Calu3 (cell line): ENCODE data around the gene CES2. TPM values are rescaled to one million over a fixed set of nuclear protein-coding genes. Genes with fewer than 3 reads are reported as not detected.

Experiments
- BruUV-seq: library from RNA; stranded (reverse); fragments of 400-500 nt; replicated peaks from 2 replicates; lab custom pipeline; 2021; lab: Mats Ljungman, UMichigan
- CTCF ChIA-PET: fragments of 300-600 bp; sonication (Branson Sonifier 250); formaldehyde crosslinking; loops from one replicate; lab custom pipeline; 2022; ENCODE audit warnings: antibody characterized with exemption; lab: Charles Lee
- DNase-seq: peaks from one replicate; pipeline ENCODE4 v3.0.0; 2022
- H3K27ac Mint-ChIP-seq: one replicate; pipeline ENCODE4 v1.8.0; 2022; ENCODE audit warnings: mixed read lengths; ENCODE audit not compliant: unreplicated experiment
- H3K27me3 Mint-ChIP-seq: one replicate; pipeline ENCODE4 v1.8.0; 2022; ENCODE audit warnings: mixed read lengths; ENCODE audit not compliant: unreplicated experiment
- H3K36me3 Mint-ChIP-seq: one replicate; pipeline ENCODE4 v1.8.0; 2022; ENCODE audit warnings: mild to moderate bottlenecking, moderate library complexity, mixed read lengths; ENCODE audit not compliant: insufficient read depth, unreplicated experiment
- H3K4me1 Mint-ChIP-seq: one replicate; pipeline ENCODE4 v1.8.0; 2022; ENCODE audit warnings: mild to moderate bottlenecking, low read depth, mixed read lengths; ENCODE audit not compliant: unreplicated experiment
- H3K4me3 Mint-ChIP-seq: one replicate; pipeline ENCODE4 v1.8.0; 2022; ENCODE audit warnings: mild to moderate bottlenecking, low read depth, moderate library complexity, mixed read lengths; ENCODE audit not compliant: unreplicated experiment
- H3K9me3 Mint-ChIP-seq: one replicate; pipeline ENCODE4 v1.8.0; 2022; ENCODE audit warnings: low read depth, mixed read lengths; ENCODE audit not compliant: unreplicated experiment
- intact Hi-C: fragments of 100-400 bp; cut with micrococcal nuclease; formaldehyde crosslinking; loops from one replicate; pipeline ENCODE4 v1.10.0; 2022; ENCODE audit not compliant: unreplicated experiment
- total RNA-seq: library from RNA; stranded (reverse); gene quantifications from 2 replicates; pipeline ENCODE4 v1.2.3, GENCODE V29; 2022
- TF ChIP-seq, protein P1 (sequence below): fragments of 200-600 bp; IDR thresholded peaks from one replicate; pipeline ENCODE4 v1.8.0; 2022; ENCODE audit warnings: antibody characterized with exemption; ENCODE audit not compliant: unreplicated experiment

CES2 gene
- total RNA-seq, 1 experiment from 2014 or later: 61.1 TPM

DNA sequence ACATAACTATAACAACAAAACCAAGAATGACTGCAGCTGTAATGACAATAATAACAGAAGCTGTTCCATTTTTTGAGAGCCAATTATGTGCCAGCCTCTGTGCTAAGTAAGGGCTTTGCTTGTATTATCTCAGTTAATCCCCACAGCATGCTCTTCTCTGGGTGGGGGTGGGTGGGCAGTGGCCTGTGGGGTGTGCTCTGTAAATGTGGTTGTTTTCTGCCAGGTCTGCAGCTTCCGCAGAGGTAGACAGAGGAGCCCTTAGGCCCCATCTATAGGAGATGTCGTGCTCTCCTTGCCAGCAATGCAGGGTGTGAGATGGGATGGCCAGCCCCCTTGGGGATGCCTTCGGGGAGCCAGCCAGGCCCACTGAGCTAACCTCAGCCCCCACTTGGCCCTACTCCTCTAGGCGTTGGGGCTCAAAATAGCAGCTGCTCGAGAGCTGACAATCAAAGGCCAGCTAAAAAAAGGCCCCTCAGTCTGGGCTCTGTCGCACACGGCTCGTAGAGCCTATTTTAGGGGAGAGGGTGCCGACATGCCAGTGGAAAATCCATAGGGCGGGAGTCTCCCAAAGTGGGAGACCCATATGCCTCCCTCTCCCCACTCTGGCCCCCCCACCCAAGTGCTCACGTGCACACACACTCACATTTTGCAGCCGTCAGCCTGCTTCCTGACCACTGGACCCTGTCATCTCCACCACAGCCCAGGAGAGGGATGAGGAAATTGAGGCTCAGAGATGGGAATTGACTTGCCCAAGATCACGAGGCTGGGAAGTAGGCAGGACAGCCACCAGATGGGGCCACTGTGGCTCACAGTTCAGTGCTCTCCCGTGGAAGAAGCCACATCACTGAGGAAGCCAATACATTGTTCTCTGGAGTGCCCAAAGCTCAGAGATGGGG is 32.4 kb upstream of the CES2 start:
- CTCF ChIA-PET: interaction anchor here (0.6 to 0.8 kb wide), 3 partner anchors 27 to 529 kb away, joined by 3 to 5 read pairs (median 4); no protein-coding TSS in a partner anchor
- Mint-ChIP-seq H3K27ac (no peak overlapping the region), H3K27me3 (peaks cover 21% of the 10 kb centered on the region), H3K4me1 (peaks cover 31% of the 10 kb centered on the region), H3K36me3 (no peaks in the 10 kb centered on the region), H3K9me3 (no peaks in the 10 kb centered on the region), H3K4me3 (no peak overlapping the region)
- intact Hi-C loops: no loop called here
- TF ChIP-seq, protein P1, sequence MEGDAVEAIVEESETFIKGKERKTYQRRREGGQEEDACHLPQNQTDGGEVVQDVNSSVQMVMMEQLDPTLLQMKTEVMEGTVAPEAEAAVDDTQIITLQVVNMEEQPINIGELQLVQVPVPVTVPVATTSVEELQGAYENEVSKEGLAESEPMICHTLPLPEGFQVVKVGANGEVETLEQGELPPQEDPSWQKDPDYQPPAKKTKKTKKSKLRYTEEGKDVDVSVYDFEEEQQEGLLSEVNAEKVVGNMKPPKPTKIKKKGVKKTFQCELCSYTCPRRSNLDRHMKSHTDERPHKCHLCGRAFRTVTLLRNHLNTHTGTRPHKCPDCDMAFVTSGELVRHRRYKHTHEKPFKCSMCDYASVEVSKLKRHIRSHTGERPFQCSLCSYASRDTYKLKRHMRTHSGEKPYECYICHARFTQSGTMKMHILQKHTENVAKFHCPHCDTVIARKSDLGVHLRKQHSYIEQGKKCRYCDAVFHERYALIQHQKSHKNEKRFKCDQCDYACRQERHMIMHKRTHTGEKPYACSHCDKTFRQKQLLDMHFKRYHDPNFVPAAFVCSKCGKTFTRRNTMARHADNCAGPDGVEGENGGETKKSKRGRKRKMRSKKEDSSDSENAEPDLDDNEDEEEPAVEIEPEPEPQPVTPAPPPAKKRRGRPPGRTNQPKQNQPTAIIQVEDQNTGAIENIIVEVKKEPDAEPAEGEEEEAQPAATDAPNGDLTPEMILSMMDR: no peak
- no TSS peak for BruUV-seq
- DNase-seq: no peak

DNA sequence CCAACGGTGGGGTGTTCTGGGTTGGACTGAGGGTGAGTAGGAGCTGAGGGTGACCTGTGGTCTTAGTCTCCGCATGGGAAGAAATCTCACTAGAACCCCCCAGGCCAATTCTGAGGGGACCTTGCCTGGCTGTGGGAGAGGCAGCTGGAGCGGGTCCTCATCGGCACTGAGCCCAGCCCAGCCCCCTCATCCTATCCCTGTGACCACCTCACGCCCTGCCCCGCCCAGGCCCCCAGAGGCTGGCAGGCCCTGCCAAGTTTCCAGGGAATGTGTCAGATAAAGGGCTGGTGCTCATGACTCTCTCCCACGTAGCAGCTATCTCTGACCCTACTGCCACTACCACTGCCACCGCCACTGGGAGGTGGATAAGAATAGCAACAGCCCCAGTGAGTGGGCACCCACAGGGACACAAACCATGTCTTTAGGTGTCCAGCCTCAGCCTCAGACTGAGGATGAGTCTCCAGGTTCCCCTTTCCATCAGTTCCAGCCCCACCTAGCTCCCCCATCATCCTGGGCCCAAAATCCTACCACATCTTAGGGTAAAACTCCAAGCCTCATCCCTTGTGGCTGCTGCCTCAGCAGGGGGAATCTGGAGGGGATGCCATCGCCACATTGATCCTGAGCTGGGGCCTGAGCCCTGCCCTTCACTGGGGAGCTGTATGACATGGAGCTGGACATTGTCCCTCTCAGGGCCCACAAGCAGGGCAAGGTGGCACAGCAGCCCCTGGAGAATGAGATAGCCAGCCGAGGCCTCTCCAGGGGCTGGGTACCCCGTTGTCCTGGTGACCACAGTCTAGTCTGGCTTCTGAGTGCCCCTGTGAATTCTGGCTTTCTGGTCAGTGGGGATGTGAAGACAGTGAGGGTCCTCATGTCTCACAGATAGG is 31.5 kb upstream of the CES2 start:
- peaks cover 30% of the 10 kb centered on the region for H3K27me3 Mint-ChIP-seq
- no peak overlapping the region for H3K27ac Mint-ChIP-seq
- peaks cover 31% of the 10 kb centered on the region for H3K4me1 Mint-ChIP-seq
- CTCF ChIA-PET: no interaction called here
- H3K4me3 Mint-ChIP-seq: no peak overlapping the region
- intact Hi-C loops: no loop called here
- no peak for DNase-seq
- H3K36me3 Mint-ChIP-seq: no peaks in the 10 kb centered on the region
- TF ChIP-seq, protein P1: no peak
- H3K9me3 Mint-ChIP-seq: no peaks in the 10 kb centered on the region
- BruUV-seq: no TSS peak

DNA sequence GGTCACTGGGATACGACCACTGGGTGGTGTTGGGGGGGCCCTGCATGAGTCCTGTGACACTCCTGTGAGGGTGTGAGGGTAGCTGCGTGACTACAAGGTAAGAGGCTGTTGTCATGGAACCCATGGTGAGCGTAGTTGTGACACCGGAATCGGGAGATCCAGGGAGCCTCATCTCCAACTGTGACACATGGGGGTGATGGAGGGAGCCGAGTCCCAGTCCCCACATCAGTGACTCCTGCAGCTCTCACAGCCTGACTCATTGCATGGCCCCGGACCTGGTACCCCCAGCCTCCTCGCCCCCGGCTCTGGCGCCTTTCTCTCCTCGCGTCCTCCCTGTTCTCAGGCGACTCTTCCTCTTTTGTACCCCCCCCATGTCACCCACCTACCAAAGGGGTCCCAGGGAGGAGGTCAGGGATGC is 30.9 kb upstream of the CES2 start:
- intact Hi-C loops: no loop called here
- DNase-seq: no peak
- TF ChIP-seq, protein P1: no peak
- Mint-ChIP-seq H3K4me1 (peaks cover 26% of the 10 kb centered on the region), H3K9me3 (no peaks in the 10 kb centered on the region), H3K27ac (no peak overlapping the region), H3K4me3 (no peak overlapping the region), H3K27me3 (peaks cover 30% of the 10 kb centered on the region), H3K36me3 (no peaks in the 10 kb centered on the region)
- BruUV-seq: no TSS peak
- CTCF ChIA-PET: interaction anchor here (0.5 kb wide), 1 partner anchor 517 kb away, joined by 4 read pairs; no protein-coding TSS in a partner anchor

DNA sequence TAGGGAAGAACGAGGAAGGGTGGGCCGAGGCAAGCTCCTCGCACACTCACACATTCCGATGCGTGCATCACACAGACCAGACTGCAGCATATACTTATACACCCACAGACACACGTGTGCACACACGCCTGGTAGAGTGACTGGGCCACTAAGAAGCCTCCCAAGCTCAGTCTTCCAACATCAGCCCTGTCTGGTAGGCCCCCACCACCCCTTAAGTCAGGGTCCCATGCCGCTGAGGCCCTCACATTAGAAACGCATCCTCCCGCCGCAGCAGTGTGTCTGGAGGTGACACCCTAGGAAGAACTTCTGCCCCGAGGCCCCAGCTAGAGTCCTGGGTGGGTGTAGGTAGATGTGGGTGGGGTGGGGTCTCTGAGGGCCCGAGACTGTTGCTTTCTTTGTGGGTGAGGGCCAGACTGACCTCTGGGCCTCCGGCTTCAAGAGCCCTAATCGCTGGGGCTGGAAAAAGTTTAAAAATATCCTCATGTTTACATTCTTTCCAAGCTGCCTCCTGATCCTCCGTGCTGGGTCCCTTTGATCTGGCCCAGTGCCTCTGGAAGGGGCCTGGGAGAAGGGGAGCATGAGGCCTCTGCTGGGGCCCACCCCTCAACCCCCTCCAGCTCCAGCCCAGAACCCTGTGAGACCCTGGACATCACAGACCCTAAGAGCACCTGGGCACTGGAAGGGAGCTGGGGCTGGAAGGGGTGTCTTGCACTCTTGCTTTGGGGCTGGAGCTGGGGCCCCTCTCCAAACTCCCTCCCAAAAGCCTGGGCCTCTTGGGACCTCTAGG is 30.3 kb upstream of the CES2 start:
- no peak for DNase-seq
- TF ChIP-seq, protein P1: no peak
- peaks cover 20% of the 10 kb centered on the region for H3K4me1 Mint-ChIP-seq
- H3K36me3 Mint-ChIP-seq: no peaks in the 10 kb centered on the region
- peaks cover 30% of the 10 kb centered on the region for H3K27me3 Mint-ChIP-seq
- intact Hi-C loops: no loop called here
- no peaks in the 10 kb centered on the region for H3K9me3 Mint-ChIP-seq
- H3K4me3 Mint-ChIP-seq: no peak overlapping the region
- CTCF ChIA-PET: interaction anchor here (0.5 to 1.3 kb wide), 2 partner anchors 22 to 516 kb away, joined by 4 to 5 read pairs; no protein-coding TSS in a partner anchor
- H3K27ac Mint-ChIP-seq: no peak overlapping the region
- BruUV-seq: no TSS peak
